ENCODE data around the gene MINAR2.

Gene MINAR2

DNA sequence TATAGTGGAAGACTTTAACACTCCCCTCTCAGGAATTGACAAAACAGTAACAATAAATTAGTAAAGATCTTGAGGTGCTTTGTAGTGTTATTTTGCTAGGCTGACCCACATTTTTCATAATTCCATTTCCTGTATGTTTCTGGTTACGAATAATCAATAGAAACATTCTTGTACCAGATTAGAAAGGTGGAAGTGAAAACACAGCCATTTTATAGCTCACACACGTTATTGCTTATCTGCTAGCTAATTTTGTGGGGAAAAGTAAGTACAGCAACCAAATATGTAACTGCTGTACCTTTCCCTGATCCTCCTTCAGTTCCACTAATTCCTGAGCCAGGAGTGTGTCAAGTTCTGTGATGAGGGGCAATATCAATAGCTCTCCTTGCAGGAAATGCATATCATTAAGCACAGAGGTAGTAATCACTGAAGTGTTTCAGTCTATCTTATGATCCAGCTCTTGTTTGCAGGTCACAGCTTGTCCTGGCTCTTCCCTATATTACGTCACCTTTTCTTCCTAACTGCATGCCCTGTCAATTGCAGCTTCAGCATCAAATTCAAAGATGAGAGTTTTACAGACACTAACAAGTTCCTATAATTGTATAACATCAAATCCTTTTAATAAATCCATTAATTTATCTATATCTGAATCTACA, 59.4 kb downstream of the MINAR2 start:
- TF ChIP-seq, protein P1, sequence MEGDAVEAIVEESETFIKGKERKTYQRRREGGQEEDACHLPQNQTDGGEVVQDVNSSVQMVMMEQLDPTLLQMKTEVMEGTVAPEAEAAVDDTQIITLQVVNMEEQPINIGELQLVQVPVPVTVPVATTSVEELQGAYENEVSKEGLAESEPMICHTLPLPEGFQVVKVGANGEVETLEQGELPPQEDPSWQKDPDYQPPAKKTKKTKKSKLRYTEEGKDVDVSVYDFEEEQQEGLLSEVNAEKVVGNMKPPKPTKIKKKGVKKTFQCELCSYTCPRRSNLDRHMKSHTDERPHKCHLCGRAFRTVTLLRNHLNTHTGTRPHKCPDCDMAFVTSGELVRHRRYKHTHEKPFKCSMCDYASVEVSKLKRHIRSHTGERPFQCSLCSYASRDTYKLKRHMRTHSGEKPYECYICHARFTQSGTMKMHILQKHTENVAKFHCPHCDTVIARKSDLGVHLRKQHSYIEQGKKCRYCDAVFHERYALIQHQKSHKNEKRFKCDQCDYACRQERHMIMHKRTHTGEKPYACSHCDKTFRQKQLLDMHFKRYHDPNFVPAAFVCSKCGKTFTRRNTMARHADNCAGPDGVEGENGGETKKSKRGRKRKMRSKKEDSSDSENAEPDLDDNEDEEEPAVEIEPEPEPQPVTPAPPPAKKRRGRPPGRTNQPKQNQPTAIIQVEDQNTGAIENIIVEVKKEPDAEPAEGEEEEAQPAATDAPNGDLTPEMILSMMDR (IDR thresholded peaks at IDR 0.05; ENCODE audit: insufficient read depth, missing control alignments): no peak
- DNase-seq (ENCODE audit: insufficient read length, low spot score) (no peak), FAIRE-seq (no peak)

Data from D721Med (cell line).